ENCODE measurements around the gene ZBTB42.

The ZBTB42 gene

DNA sequence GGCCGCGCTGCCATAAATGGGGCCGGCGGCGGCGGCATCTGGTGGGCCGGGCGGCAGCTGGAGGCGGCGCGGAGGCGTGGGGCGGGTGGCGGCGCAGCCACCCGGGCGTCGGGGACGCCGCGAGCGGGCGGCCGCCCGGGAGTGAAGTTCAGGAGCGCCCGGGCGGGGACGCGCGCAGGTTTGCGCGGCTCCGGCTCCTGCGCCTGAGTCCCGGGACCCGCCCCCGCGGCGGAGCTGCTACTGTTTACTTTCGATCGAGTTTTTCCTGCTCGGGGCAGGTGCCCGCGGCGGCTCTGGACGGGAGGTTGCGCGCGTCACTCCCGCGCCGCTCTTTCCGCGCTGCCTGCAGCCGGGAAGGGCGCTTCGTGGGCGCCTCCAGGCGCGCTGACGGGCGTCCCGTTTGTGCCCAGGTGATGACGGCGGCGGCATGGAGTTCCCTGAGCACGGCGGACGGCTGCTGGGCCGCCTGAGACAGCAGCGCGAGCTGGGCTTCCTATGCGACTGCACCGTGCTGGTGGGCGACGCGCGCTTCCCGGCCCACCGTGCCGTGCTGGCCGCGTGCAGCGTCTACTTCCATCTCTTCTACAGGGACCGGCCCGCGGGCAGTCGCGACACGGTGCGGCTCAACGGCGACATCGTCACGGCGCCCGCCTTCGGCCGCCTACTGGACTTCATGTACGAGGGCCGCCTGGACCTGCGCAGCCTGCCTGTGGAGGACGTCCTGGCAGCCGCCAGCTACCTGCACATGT is at the start of gene ZBTB42:
Gene ZBTB42 (plus strand): TSS at position 331 of the 749 bp plus-strand sequence. CDS start 97 bp downstream, at position 428.
- peak in 12 of 42 donors; percentile 27 to 65 (median 43) for DNase-seq
- intact Hi-C loops (cut with DNase I) = no loop called here

DNA sequence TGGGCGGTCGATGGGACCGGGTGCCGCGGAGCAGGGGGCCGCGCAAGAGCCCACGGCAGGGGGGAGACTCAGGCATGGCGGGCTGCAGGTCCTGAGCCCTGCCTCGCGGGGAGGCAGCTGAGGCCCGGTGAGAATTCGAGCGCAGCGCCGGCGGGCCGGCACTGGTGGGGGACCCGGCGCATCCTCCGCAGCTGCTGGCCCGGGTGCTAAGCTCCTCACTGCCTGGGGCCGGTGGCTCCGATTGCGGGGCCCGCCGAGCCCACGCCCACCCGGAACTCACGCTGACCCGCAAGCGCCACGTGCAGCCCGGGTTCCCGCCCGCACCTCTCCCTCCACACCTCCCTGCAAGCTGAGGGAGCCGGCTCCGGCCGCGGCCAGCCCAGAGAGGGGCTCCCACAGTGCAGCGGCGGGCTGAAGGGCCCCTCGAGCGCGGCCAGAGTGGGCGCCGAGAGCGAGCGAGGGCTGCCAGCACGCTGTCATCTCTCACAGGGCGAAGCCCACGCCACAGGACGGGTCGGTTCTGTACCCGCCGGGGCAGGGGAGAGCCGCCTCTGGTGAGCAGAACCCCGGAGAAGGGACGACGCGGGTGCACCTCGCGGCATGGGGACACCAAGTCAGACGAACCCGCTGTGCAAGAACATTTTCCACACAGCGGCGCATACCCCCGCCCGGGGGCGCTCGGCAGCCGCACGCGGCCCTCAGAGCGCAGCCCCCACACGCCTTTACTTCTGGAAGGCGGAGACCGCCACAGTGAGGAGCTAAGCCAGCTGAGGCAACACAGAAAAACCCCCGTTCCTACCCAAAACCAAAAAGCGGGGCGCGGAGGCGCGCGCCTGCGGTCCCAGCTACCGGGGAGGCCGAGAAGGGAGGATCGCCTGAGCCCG is 49.1 kb upstream of the ZBTB42 start:
- intact Hi-C loops (cut with DNase I) = no loop called here
- DNase-seq = peak in 2 of 42 donors; percentile 30 to 36

DNA sequence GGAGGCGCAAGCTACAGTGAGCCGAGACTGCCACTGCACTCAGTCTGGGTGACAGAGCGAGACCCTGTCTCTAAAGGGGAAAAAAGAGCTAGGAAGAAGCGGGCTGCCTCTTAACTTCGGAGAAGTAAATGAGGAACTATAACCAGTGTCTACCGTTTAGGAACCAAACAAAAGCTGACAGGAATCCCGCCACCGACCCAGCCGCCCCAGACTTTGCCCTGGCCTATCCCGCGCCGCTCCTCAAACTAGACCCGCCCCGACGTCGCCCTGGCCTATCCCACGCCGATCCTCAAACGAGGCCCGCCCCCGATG is 48.5 kb upstream of the ZBTB42 start:
- DNase-seq = peak in 1 of 42 donors; percentile 94
- intact Hi-C loops (cut with DNase I) = no loop called here

DNA sequence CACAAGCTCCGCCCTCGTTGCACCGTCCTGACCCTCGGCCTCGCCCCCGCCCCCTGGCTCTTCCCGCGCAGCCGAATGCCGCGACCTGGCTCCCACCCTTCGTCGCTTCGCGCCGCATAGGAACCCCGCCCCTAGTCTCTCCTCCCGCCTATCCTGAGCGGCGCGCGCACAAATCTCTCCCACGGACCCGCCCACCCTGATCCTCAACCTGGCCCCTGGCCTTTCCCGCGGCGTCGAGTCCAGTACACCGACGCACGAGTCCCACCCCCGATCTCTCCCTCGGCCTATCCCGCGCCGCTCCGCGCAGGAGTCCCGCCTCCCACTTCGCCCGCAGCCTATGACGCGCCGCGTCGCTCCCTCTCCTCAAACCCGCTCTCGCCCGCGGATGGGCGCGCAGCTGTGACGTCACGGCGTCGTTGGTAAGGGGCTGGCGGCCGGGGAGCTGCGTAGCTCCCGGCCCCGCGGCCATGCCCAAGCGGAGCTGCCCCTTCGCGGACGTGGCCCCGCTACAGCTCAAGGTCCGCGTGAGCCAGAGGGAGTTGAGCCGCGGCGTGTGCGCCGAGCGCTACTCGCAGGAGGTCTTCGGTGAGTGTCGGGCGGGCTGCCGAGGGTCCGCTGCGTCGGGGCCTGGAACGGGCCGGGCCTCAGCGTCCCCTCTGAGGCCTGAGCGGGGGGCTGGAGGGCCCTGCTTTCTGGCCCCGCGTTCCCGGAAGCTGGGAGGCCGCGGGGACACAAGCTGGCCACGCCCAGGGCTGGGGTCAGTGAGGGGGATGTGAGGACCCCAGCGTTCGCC is 48.0 kb upstream of the ZBTB42 start, which contains the start of gene SIVA1:
Gene SIVA1 (plus strand): TSS at position 413 of the 793 bp plus-strand sequence. CDS start 55 bp downstream, at position 468.
- peak; percentile 98 to 100 (median 100) for DNase-seq
- intact Hi-C loops (cut with DNase I) = no loop called here

DNA sequence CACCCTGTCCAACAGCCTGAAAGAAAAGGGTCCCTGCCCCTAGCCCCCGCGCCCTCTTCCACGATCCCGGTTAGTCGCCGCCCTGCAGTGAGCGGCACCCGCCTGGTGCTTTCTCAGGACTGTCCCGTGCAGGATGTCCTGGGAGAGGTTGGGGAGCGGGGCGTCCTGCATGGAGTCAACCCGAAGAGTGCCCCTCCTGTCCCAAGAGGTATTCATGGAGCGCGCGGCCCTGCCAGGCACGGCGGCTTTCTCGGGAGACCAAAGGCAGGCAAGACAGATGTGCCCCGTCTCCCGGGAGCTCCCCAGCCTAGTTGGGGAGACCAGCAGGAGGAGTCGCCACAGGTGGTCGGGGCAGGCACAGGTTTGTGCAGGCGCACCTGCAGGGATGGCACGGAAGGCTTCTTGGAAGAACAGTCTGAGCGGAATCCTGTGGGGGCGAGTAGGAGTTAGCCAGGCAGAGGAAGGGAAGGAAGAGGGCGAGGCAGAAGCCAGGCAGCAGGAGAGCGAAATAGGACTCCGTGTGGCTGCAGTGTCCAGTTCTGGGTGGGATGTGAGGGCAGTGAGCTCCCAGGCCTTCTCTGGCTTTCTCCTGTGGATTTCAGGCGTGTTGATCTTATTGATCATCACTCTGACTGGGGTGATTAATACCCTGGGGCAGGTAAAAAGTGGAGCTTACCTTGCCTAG is 47.2 kb upstream of the ZBTB42 start:
- peak in 1 of 42 donors; percentile 23 for DNase-seq
- intact Hi-C loops (cut with DNase I) = no loop called here

DNA sequence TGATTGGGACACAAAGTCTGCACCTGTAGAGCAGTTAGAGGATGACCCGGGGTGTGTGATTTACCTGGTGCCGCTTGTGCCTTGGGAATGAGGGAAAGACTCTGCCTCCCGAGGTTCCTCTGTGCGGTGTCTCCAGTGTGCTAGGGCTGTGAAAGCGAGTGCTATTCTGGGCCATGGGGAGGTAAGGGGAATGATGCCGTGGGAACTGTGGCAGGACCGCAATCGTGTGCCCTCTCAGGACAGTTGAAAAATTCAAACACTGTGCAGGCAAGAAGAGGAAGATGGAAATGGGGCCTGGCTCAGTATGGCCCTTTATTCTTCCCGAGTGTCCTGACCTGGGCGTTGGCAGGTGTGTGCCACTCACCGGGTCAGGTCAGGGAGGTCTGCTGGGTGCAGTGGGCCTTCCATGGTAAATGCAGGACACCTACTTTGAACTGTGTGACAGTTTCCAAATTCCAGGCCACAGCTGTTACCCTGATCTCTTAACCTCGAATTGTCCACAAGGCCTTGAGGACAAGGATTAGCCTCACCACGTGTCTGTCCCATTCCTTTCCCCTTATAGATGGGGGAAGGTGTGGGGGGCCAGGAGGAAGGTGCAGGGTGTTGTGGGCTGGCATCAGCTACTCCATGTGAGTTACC is 46.6 kb upstream of the ZBTB42 start:
- no peak for DNase-seq
- intact Hi-C loops (cut with DNase I) = no loop called here

DNA sequence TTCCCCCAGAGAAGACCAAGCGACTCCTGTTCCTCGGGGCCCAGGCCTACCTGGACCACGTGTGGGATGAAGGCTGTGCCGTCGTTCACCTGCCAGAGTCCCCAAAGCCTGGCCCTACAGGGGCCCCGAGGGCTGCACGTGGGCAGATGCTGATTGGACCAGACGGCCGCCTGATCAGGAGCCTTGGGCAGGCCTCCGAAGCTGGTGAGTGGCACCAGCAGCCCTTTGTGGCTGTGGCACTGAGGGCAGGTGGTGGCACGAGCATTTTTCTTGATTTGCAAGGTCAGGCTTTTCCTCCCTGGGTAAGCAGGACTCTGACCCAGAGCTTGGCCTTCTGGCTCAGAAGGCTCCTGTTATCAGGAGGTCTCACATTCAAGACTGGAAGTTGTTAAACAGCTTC is 45.3 kb upstream of the ZBTB42 start:
- intact Hi-C loops (cut with DNase I) = no loop called here

DNA sequence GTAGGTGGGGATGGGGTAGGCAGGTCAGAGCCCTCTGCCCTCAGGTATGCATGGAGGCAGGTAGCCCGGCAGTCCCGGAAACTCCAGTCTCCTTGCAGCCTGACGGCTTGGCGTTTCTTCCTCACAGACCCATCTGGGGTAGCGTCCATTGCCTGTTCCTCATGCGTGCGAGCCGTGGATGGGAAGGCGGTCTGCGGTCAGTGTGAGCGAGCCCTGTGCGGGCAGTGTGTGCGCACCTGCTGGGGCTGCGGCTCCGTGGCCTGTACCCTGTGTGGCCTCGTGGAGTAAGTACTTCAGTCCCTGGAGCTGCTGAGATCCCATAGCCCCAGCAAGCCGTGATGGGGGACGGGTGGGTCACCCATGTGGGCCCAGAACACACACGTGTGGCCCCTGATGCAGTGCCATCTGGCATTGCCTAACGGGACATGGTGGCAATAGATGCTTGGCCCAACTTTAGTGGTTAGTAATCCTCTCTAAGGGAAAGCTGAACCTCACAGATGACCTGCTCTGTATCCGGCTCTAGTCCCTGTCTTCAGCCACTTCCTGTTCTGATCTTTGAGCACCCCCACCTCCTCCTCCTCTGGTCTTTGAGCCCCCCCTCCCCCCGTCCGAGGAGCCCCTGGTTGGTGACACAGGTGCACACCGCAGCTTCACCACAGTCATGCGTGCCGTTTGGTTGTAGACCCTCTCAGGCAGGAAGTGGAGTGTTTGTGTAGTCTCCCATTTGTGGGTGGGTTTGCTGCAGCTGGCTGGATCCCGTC is 44.2 kb upstream of the ZBTB42 start:
- intact Hi-C loops (cut with DNase I) = no loop called here
- no peak for DNase-seq

More for the DNA sequence above, 45.3 kb upstream of the ZBTB42 start:
- DNase-seq = no peak

DNA sequence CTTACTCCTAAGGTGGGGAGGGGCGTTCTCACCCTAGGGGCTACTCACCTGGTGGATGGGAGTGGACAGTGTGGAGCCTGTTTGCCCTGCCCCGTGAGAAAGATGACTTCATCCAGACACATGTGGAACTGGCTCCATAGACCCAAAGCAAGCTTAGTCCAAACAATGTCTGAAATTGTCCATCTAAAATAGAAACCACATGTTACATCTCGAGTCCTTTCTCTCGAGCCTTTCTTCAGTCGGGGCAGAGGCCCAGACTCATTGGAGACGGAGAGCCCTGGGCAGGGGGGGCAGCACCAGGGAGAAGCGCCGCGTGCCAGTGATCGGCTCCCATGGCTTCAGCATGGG is 43.7 kb upstream of the ZBTB42 start:
- no peak for DNase-seq
- intact Hi-C loops (cut with DNase I) = no loop called here

DNA sequence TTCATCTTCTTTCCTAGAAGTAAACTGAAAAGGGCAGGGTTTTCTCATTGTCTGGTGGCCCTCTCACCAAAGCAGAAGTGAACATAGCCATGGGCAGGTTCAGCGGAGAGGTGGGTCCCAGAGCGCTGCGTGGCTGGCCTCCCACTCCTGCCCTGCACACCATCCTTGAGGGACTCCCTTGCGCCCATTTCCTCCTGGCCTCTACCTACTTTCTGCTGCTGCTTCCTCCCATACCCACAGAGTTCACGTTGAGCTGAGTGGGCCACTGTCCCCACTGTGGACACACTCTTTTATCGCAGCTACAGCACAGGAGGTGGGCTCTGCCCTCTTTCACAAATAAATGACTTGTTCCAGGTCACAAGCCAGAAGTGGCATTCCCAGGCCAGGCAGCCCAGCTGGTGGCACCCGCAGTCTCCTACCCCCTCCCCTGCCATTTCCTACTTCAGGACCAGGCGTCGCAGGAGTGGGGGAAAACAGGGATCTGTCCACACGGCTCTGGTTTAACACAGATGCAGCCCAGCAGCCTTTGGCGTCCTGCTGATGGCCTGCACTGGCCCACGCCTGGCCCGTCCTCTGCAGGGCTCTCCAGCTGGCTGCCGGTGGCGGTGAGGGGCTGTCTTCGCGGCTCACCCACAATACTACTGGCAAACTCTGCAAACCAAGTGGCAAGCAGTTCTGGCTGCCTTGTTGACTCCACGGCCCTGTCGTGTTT is 43.1 kb upstream of the ZBTB42 start:
- no peak for DNase-seq
- intact Hi-C loops (cut with DNase I) = no loop called here

DNA sequence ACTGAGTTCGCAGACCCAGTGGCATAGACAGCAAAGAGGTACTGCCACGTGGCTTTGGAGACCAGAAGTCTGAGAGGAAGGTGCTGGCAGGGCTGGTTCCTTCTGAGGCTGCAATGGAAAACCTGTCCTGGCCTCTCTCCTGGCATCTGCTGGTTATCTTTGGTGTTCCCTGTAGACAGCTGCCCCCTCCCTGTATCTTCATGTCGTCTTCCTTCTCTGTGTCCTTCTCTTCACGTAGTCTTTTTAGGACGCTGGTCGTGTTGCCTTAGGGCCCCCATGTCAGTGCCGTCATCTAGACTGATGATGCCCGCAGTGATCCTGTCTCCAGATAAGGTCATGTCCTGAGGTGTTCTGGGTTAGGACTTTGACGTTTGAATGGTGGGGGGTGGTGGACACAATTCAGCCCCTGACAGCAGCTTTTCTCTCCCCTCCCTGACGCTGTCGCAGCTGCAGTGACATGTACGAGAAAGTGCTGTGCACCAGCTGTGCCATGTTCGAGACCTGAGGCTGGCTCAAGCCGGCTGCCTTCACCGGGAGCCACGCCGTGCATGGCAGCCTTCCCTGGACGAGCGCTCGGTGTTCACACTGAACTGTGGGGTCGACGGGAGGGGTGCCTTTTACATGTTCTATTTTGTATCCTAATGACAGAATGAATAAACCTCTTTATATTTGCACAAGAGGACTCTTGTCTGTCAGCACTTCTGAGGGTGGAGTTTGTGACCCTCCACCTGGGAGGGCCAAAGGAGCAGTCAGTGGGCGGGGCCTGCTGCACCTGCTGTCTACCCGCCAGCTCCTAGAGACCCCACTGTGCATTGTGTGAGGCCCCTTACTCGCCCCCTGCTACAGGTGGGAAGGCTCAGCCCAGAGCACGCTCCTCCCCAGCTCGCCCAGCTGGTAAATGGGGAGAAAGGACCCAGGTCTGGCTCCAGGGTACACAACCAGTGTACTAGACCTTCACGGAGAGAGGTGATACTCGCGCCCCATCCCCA is 41.6 kb upstream of the ZBTB42 start:
- DNase-seq = no peak
- intact Hi-C loops (cut with DNase I) = no loop called here

DNA sequence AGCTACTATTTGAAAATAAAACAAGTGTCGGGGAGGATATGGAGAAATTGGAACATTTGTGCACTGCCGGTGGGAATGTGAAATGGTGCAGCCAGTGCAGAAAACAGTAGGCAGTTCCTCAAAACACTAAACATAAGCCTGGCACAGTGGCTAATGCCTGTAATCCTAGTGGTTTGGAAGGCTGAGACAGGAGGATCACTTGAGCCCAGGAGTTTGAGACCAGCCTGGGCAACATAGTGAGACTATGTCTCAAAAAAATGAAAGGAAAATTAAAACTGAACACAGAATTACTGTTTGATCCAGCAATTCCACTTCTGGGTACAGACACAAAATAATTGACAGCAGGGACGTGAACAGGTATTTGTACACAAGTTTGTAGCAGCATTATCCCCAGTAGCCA is 35.4 kb upstream of the ZBTB42 start:
- intact Hi-C loops (cut with DNase I) = loop anchor here (5.0 kb wide), 1 partner anchor 62 kb away; no protein-coding TSS in a partner anchor
- DNase-seq = no peak

DNA sequence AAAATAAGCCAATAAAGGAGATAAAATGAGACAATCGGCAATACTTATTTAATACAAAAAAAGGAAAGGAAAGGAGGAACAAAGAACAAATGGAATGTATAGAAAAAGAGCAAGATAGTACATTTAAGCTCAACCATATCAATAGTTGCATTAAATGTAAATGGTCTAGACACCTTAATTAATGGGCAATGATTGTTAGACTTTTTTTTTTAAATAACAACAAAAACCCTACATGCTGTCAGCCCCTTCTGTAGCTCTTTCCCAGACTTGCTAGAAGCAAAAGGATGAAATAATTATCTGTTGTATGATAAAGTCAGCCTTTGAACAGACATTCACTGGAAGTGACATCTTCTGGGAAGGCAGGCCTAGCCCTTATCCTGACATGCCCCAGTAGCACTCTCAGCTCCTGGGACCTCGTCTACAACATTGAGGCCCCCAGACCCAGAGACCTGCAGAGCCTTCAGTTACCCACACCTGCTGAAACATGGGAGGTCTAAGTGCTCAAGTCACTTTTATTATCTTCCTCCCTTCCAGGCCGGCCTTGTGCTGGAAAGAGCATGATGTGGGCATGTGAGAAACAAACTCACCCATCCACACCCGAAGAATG is 34.5 kb upstream of the ZBTB42 start:
- no peak for DNase-seq
- intact Hi-C loops (cut with DNase I) = loop anchor here (5.0 kb wide), 1 partner anchor 61 kb away; no protein-coding TSS in a partner anchor

DNA sequence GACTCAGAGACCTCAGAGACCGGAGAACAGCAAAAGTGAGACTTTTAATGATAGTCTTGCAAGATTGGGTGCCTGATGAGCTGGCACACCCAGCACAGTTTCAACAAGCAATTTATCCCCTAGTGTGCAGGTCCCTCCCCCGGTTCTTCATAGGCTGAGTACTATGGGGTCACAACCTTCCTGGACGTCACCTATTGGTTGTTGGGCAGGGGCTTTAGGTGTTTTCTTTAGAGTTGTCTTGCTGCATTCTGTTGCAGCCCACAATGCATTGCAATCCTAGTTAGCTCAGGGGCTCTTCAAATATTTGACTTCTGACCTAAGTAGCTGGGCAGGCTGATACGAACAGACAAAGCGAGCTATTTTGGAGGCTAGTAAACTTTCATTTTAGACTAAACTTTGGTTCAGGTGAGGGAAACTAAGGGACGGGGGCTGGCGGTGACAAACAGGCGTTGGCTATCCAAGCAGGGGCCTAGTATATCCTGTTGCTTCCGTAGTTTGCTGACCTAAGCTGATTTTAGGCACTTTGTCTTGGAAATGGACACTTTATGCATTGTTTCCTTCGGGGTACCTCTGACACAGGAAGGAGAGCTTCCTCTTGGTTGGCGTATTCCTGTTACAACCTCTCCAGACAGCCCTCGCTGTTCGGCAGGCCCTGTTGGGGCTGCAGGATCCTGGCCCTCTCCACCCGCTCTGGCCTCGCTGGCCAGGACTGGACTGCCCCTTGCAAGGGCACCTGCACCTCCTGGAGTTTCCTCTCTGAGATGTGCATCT is 33.9 kb upstream of the ZBTB42 start:
- intact Hi-C loops (cut with DNase I) = loop anchor here (5.0 kb wide), 1 partner anchor 60 kb away; no protein-coding TSS in a partner anchor
- DNase-seq = no peak

DNA sequence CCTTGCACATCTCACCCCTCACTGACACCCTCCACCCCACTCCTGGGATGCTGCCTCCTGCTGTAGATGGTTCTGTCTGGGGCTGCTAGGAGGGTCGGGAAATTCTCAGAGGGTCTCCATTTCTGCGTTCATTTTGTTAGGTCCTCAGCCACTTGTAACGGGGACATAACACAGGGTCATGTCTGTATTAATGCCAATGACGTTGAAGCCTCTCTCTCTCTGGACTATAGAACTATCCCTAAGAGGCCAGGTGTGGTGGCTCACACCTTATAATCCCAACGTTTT is 33.3 kb upstream of the ZBTB42 start:
- intact Hi-C loops (cut with DNase I) = loop anchor here (5.0 kb wide), 1 partner anchor 60 kb away; no protein-coding TSS in a partner anchor
- no peak for DNase-seq

Measured in head of caudate nucleus (tissue), 42 donors.